ENCODE data around the gene PTPRB. TPM values are rescaled to one million over a fixed set of nuclear protein-coding genes. Genes with fewer than 3 reads are reported as not detected.
A peak's percentile ranks its signal among the peaks of the same experiment; 100 is the strongest.

PTPRB gene
- total RNA-seq, 1 donor from 2014 or later: not detected

DNA sequence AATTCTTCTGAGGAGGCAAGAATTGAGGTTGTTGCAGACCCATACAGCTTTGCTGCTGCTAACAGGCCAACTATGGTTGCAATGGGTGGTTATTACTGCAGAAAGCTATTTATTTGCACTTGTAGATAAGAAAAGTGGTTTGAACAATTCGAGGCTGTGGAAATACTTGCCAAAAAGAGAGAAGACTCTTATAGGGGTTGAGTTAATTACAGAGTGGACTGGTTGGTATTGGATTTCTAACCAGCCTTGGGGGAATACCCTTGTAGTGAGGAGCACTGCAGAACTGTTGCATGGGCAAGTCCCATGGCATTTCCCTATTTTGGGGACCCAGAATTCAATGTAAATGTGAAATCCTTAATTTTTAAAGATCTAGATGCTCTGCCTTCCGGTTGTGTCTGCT is 150.6 kb downstream of the PTPRB start:
- peaks cover 11% of the 10 kb centered on the region for H3K9me3 Mint-ChIP-seq
- ChIA-PET CTCF (interaction anchor here (1.3 kb wide), 1 partner anchor 120 kb away, joined by 3 read pairs; the partner anchor contains the start of gene KCNMB4), POLR2A (no interaction called here)
- H3K27me3 Mint-ChIP-seq: no peaks in the 10 kb centered on the region
- no peak for DNase-seq
- H3K4me3 Mint-ChIP-seq: peak overlapping the region; percentile 39
- ATAC-seq (ENCODE audit: low read depth): peak; percentile 52
- TF ChIP-seq, protein P1, sequence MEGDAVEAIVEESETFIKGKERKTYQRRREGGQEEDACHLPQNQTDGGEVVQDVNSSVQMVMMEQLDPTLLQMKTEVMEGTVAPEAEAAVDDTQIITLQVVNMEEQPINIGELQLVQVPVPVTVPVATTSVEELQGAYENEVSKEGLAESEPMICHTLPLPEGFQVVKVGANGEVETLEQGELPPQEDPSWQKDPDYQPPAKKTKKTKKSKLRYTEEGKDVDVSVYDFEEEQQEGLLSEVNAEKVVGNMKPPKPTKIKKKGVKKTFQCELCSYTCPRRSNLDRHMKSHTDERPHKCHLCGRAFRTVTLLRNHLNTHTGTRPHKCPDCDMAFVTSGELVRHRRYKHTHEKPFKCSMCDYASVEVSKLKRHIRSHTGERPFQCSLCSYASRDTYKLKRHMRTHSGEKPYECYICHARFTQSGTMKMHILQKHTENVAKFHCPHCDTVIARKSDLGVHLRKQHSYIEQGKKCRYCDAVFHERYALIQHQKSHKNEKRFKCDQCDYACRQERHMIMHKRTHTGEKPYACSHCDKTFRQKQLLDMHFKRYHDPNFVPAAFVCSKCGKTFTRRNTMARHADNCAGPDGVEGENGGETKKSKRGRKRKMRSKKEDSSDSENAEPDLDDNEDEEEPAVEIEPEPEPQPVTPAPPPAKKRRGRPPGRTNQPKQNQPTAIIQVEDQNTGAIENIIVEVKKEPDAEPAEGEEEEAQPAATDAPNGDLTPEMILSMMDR (IDR thresholded peaks at IDR 0.05): no peak
- H3K27ac Mint-ChIP-seq: no peak overlapping the region
- intact Hi-C loops (cut with micrococcal nuclease): loop anchor here (2.0 to 10.0 kb wide), 3 partner anchors 18 to 242 kb away; partner anchors contain the start of genes CNOT2 and KCNMB4
- H3K36me3 Mint-ChIP-seq (ENCODE audit: low read depth): no peaks in the 10 kb centered on the region
- peaks cover 33% of the 10 kb centered on the region for H3K4me1 Mint-ChIP-seq

DNA sequence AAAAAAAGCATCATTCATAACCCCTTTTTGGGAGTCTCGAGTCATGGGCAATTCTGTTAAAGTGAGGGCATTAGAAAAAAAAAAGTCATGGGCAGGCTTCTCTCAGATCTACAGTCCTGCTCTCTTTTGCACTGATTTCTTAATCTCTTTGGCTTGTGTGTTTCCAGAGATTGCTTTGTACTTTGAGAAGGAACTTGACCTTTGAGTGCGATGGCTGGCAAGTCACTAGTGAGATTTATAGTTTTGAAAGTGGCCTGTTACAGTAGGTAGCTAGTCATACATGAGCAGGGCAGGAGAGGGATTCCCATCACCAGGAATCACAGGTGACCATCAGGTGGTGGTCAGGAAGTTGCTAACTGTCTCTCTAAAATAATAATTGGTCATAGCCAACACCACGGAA is 151.5 kb downstream of the PTPRB start:
- no peak overlapping the region for H3K4me3 Mint-ChIP-seq
- H3K27ac Mint-ChIP-seq: no peak overlapping the region
- DNase-seq (no peak), ATAC-seq (ENCODE audit: low read depth) (no peak)
- peaks cover 11% of the 10 kb centered on the region for H3K9me3 Mint-ChIP-seq
- peaks cover 1% of the 10 kb centered on the region for H3K27me3 Mint-ChIP-seq
- H3K36me3 Mint-ChIP-seq (ENCODE audit: low read depth): no peaks in the 10 kb centered on the region
- peaks cover 33% of the 10 kb centered on the region for H3K4me1 Mint-ChIP-seq
- intact Hi-C loops (cut with micrococcal nuclease): loop anchor here (2.0 to 10.0 kb wide), 3 partner anchors 17 to 241 kb away; partner anchors contain the start of genes CNOT2 and KCNMB4
- ChIA-PET CTCF (no interaction called here), POLR2A (no interaction called here)
- TF ChIP-seq, protein P1 (IDR thresholded peaks at IDR 0.05): no peak

DNA sequence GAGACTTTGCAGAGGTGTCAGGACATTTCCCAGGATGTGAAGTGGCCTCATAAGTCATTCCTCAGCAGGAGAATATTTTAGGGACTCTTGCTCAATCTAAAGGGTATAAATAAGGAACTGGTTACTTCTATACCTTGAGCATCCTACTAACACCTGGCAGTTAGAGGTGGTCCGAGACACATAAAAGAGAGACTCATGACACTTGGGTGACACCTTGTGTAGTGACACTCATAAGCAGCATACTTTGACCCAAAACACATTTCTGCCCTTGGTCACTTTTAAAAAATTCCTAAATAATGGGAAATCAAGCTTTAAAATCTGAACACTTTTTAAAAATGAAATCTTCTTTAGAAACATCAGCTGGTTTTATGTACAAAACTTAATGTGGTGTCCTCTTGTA is 152.8 kb downstream of the PTPRB start:
- ATAC-seq (ENCODE audit: low read depth): no peak
- TF ChIP-seq, protein P1 (IDR thresholded peaks at IDR 0.05): no peak
- intact Hi-C loops (cut with micrococcal nuclease): loop anchor here (10.0 kb wide), 2 partner anchors 120 to 240 kb away; partner anchors contain the start of genes CNOT2 and KCNMB4

GRCh38 chr12:70482764-70483163 is 154.5 kb downstream of the PTPRB start:
- H3K36me3 Mint-ChIP-seq (ENCODE audit: low read depth): no peaks in the 10 kb centered on the region
- TF ChIP-seq, protein P1 (IDR thresholded peaks at IDR 0.05): no peak
- peak; percentile 60 for ATAC-seq (ENCODE audit: low read depth)
- no peaks in the 10 kb centered on the region for H3K9me3 Mint-ChIP-seq
- H3K4me1 Mint-ChIP-seq: peaks cover 28% of the 10 kb centered on the region
- H3K4me3 Mint-ChIP-seq: no peak overlapping the region
- POLR2A ChIA-PET: no interaction called here
- H3K27ac Mint-ChIP-seq: no peak overlapping the region
- intact Hi-C loops (cut with micrococcal nuclease): loop anchor here (10.0 kb wide), 2 partner anchors 118 to 238 kb away; partner anchors contain the start of genes CNOT2 and KCNMB4
- peaks cover 1% of the 10 kb centered on the region for H3K27me3 Mint-ChIP-seq
- CTCF ChIA-PET: no interaction called here
- no peak for DNase-seq

More for the DNA sequence above, 152.8 kb downstream of the PTPRB start:
- ChIA-PET CTCF (no interaction called here), POLR2A (interaction anchor here (0.6 to 1.2 kb wide), 3 partner anchors 25 to 239 kb away, joined by 3 to 6 read pairs (median 3); no protein-coding TSS in a partner anchor)
- H3K36me3 Mint-ChIP-seq (ENCODE audit: low read depth): no peaks in the 10 kb centered on the region
- H3K4me3 Mint-ChIP-seq: no peak overlapping the region
- no peak for DNase-seq
- no peak overlapping the region for H3K27ac Mint-ChIP-seq
- peaks cover 5% of the 10 kb centered on the region for H3K9me3 Mint-ChIP-seq
- peaks cover 33% of the 10 kb centered on the region for H3K4me1 Mint-ChIP-seq
- H3K27me3 Mint-ChIP-seq: peaks cover 1% of the 10 kb centered on the region

GRCh38 chr12:70469221-70469820 is 167.9 kb downstream of the PTPRB start:
- Mint-ChIP-seq H3K27ac (peak overlapping the region; percentile 43), H3K4me3 (peak overlapping the region; percentile 73), H3K36me3 (ENCODE audit: low read depth) (no peaks in the 10 kb centered on the region), H3K27me3 (no peaks in the 10 kb centered on the region), H3K4me1 (no peaks in the 10 kb centered on the region), H3K9me3 (peaks cover 2% of the 10 kb centered on the region)
- intact Hi-C loops (cut with micrococcal nuclease): loop anchor here (2.0 kb wide), 1 partner anchor 17 kb away; no protein-coding TSS in a partner anchor
- DNase-seq (no peak), ATAC-seq (ENCODE audit: low read depth) (peak; percentile 40)
- CTCF ChIA-PET: no interaction called here
- POLR2A ChIA-PET: interaction anchor here (0.7 kb wide), 1 partner anchor 18 kb away, joined by 3 read pairs; no protein-coding TSS in a partner anchor
- TF ChIP-seq, protein P1 (IDR thresholded peaks at IDR 0.05): no peak
